Stimulated activated CD4-positive, alpha-beta T cell treated with anti-CD3 and anti-CD28 coated beads, Interleukin-15, amount 100 ng/mL, for 24 hours (primary cell): ENCODE data around the gene TCF15.
"Not testable (repeated sequence)": the region's sequence is repeated elsewhere in the genome, so short reads cannot be mapped to it uniquely, and the experiment has no call there.

Experiments used
- DNase-seq: peaks from one replicate; pipeline ENCODE4 v3.0.0-alpha.2; 2020

TCF15 gene

DNA sequence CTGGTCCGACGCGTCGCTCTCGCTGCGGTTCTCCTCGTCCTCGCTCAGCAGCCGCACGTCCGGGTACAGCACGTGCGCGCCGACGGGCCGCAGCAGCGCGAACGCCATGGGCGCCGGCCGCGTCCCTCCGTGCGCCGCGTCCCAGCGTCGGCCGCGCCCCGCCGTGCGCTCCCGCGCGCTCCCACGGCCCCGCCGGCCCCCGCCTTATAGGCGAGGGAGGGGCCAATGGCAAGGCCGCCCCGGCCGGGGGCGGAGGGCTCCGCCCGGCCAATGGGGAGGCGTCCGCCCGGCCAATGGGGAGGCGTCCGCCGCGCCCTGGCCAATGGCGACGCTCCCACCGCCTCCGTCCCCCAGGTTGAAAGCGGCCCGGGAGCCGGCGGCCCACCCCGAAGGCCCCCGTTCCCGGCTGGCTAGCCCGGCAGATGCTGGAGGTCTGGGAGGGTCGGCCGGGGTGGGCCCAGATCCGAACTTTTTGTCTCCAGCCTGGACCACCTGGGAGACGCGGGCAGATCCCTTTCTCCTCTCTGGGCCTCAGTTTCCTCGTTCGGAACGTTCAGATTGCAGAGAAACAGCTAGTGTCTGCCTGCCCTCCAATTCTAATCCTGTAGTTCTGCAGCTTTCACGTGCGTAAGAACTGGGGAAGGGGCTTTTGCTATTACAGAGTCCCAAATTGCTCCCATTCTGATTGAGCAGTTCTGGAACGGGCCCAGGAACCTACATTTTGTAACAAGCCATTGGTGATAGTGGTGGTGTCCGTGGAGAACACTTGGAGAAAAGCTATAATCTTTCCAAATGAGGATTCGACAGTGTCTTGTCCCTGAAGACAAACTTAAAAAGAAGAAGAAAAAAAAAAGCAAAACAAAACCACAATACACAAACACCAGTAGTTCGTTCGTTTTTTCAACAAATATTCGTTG lies at the start of gene TCF15:
Gene TCF15 (minus strand): TSS at position 180 of the 917 bp plus-strand sequence. CDS start 72 bp downstream, at position 108.
- DNase-seq = peak; percentile 44

DNA sequence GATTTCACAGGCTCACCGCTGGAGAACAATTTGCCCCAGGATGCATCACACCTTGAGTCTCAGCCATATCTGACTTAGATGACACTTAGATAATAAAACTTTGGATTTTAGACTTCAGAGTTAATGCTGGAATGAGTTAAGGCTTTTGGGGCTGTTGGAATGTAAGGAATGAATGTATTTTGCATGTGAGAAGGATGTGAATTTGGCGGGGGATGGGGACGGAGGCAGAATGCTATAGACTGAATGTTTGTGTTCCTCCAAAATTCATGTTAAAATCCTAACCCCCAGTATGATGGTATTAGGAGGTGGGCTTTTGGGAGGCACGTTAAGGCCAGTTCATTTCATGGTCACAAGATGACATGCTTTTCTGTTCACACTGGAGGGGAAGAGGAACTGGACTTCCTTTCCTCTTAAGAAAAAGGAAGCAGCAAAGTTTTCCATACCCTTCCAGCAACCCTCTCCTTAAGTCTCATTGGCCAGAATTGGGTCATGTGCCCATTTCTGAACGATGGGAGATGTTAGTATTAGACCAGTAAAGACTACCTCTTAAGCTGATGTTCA lies 48.7 kb upstream of the TCF15 start:
- no peak for DNase-seq

DNA sequence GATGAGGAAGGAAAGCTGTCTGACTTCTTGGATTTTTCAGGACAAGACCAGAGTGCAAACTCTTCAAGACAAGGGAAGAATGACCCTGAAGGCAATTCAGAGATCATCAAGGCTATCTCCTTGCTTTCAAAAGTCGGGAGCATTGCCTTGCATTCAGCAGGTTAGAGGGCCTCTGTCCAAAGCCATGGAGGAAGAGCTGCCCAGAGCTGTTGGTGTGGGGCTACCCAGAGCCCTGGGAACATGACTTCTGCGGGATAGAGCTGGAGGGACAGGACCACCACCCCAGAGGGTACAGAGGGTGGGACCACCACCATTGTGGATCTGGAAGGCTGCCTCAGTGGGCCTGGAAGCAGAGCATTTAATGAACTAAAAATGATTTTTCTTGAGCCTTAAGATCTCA lies 48.1 kb upstream of the TCF15 start:
- DNase-seq = no peak

GRCh38 chr20:655726-656624 lies 45.9 kb upstream of the TCF15 start:
- DNase-seq = no peak

- DNase-seq = no peak
Measured at GRCh38 chr20:654417-654750, 44.3 kb upstream of the TCF15 start.

DNA sequence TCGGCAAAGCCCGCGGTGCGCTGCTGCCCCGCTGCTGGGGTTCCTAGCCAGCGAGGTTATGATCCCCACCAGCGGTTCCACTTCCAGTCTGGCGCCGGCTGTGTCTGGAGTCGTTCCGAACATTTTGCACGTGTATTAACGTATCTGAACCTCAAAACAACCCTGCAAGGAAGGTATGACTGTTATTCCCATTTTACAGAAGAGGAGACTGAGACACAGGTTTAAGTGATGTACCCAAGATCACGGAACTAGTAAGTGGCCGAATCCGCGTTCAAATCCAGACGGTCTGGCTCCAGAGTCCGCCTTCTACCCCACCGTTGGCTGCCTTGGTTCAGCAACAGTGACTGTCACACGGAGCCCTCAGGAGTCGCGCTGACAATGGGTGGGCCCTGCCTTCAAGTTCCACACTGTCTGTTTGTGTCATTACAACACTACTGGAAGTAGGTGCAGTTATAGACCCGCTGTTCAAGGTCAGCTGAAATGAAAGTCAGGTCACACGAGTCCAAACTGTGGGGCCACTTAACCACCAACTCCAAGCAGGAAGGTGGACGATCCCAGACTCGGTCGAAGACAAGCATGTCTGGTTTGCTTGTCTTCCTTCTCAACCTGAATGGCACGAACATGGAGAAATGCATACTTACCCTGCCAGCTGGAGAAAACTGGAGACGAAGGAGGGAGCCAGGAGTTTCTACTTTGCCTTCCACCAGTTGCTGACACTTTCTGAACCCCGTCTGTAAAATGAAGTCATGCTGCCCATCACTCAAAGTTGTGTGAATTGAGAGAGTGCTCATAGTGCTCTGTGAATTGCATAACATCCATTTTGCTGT lies 43.7 kb upstream of the TCF15 start:
- no peak for DNase-seq

- DNase-seq = peak; percentile 91
Measured at GRCh38 chr20:653110-653589, 43.0 kb upstream of the TCF15 start, which contains the start of gene SRXN1. TSS of gene SRXN1 (minus strand) at chr20:653200. CDS start at chr20:653185, 15 bp downstream.

GRCh38 chr20:652615-653109 lies 42.6 kb upstream of the TCF15 start:
- DNase-seq = peak; percentile 49

GRCh38 chr20:651713-652614 lies 41.9 kb upstream of the TCF15 start:
- peak; percentile 31 for DNase-seq

GRCh38 chr20:650954-651353 lies 40.8 kb upstream of the TCF15 start:
- DNase-seq = no peak

GRCh38 chr20:650281-650680 lies 40.2 kb upstream of the TCF15 start:
- DNase-seq = no peak

DNA sequence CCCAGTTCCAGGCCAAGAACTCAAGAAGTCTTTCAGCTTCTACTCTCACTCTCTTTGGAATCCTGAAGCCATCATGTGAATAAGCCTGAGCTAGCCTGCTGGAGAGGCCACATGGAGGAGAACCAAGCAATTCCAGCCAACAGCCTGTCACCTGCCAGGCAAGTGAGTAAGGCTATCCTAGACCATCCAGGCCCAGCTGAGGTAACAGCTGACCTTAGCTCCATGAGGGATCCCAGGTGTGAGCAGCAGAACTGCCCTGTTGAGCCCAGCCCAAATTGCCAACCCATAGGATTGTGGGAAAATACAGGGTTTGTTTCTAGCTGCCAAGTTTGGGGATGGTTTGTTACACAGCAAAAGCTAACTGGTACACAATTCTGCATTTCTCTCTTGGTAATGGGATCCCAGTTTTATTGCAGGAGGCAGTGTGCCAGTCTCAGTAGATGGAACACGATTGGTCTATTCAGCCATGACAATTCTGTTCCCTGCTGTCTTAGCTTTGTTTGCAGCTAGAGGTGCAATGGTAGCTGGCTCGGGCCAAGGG lies 37.4 kb upstream of the TCF15 start:
- DNase-seq = no peak

- DNase-seq = no peak
Measured at GRCh38 chr20:646868-647233, 36.7 kb upstream of the TCF15 start.

DNA sequence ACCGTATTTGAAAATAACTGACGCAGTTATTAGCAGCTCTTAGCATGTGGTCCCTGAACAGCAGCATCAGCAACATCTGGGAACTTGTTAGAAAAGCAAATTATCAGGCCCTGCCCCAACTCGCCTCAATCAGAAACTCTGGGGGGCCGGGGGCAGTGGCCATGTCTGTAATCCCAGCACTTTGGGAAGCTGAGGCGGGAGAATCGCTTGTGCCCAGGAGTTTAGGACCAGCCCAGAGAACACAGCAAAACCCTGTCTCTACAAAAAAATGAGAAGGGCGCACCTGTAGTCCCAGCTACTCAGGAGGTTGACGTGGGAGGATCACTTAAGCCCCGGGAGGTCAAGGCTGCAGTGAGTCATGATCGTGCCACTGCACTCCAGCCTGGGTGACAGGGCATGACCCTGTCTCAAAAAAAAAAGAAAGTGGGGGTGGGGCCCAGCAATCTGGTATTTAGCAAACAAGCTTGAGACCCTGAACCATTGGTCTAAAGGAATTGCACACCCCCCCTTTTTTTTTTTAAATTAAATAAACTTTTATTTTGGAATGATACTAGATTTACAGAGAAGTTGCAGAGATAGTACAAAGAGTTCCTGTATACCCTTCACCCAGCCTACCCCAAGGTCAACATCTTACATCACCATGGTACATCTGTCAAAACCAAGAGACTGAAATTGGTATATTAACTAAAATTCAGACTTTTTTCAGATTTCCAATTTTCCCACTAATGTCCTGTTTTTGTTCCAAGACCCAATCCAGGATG lies 36.2 kb upstream of the TCF15 start:
- DNase-seq = no peak

- DNase-seq = peak; percentile 72
Measured at GRCh38 chr20:645318-646106, 35.4 kb upstream of the TCF15 start.

- DNase-seq = no peak
Measured at GRCh38 chr20:644692-645317, 34.7 kb upstream of the TCF15 start.

DNA sequence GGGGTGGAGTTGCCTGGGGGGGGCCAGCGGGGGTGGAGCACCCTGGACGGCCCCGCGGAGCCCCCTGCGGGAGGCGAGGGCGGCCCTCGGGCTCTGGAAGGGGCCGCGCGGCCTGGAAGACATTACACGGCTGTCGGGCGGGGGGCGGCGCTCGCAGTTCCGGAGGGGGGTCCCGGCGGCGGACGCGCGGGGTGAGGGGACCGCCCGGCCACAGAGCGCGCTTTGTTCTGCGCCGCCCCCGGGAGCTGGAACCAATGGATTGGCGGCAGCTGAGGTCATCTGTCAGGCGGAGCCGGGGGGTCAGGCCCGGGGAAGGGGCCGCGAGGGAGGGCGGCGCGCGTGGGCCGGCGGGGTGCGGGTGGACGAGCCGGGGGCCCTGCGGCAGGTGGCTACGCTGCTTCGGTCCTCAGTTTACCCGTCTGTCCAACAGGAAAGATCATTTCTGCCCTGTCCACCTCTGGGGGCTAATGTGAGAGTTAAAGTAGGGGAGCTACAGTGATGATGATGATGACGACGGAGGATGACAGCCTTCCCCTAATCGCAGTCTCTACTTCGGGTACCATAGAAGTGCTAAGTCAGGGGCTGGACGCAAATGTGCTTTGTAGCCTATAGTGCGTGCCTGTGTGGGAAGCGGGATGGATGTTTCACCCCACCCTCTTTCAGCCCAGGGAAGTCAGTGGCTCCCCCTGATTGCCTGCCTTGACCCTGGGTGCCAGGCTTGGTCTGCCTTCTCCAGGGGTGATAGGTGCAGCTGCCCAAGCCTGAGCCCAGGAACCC lies 32.5 kb upstream of the TCF15 start:
- DNase-seq = no peak

DNA sequence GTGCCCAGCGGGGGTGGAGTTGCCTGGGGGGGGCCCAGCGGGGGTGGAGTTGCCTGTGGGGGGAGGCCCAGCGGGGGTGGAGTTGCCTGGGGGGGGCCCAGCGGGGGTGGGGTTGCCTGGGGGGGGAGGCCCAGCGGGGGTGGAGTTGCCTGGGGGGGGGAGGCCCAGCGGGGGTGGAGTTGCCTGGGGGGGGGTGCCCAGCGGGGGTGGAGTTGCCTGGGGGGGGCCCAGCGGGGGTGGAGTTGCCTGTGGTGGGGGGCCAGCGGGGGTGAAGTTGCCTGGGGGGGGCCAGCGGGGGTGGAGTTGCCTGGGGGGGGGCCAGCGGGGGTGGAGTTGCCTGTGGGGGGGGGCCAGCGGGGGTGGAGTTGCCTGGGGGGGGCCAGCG lies 31.9 kb upstream of the TCF15 start:
- DNase-seq = not testable (repeated sequence)
